ENCODE data around the gene RHOF.

The RHOF gene

GRCh38 chr12:121741743-121742142, 51.7 kb downstream of the RHOF start:
- Histone ChIP-seq H3K4me1 (ENCODE audit: insufficient read depth, low read length, severe bottlenecking) (no peaks in the 10 kb centered on the region), H3K9ac (ENCODE audit: low read length) (no peak overlapping the region), H3K27ac (ENCODE audit: low read depth, low read length, poor library complexity, severe bottlenecking) (no peak overlapping the region), H3K9me3 (ENCODE audit: low read length) (no peaks in the 10 kb centered on the region), H3F3A (ENCODE audit: insufficient read depth, low read length) (no peaks in the 10 kb centered on the region), H3K79me2 (ENCODE audit: insufficient read depth, low read length) (no peaks in the 10 kb centered on the region), H3K9me2 (ENCODE audit: low read depth, low read length) (no peaks in the 10 kb centered on the region), H3K4me2 (ENCODE audit: low read length) (no peak overlapping the region), H3K4me3 (ENCODE audit: low read depth, low read length, poor library complexity, severe bottlenecking) (no peak overlapping the region), H3K36me3 (ENCODE audit: insufficient read depth, low read length) (peaks cover 9% of the 10 kb centered on the region), H2AFZ (ENCODE audit: low read length) (no peak overlapping the region), H3K27me3 (ENCODE audit: insufficient read depth, low read length) (no peaks in the 10 kb centered on the region), H4K20me1 (ENCODE audit: insufficient read depth, low read length) (no peaks in the 10 kb centered on the region)
- no peak for TF ChIP-seq CTCF (IDR thresholded peaks at IDR 0.05; ENCODE audit: low read length)
- TF ChIP-seq EZH2 (IDR thresholded peaks at IDR 0.05; ENCODE audit: borderline replicate concordance, low read length), result no peak

GRCh38 chr12:121740847-121741246, 52.6 kb downstream of the RHOF start:
- H3K9me2 ChIP-seq (ENCODE audit: low read depth, low read length), result no peaks in the 10 kb centered on the region
- no peak overlapping the region for H2AFZ ChIP-seq (ENCODE audit: low read length)
- H3K27me3 ChIP-seq (ENCODE audit: insufficient read depth, low read length), result no peaks in the 10 kb centered on the region
- TF ChIP-seq CTCF (IDR thresholded peaks at IDR 0.05; ENCODE audit: low read length), result no peak
- no peak for TF ChIP-seq EZH2 (IDR thresholded peaks at IDR 0.05; ENCODE audit: borderline replicate concordance, low read length)
- H3K4me2 ChIP-seq (ENCODE audit: low read length), result no peak overlapping the region
- H3K79me2 ChIP-seq (ENCODE audit: insufficient read depth, low read length), result no peaks in the 10 kb centered on the region
- H3K9ac ChIP-seq (ENCODE audit: low read length), result no peak overlapping the region
- H3K9me3 ChIP-seq (ENCODE audit: low read length), result no peaks in the 10 kb centered on the region
- H3K27ac ChIP-seq (ENCODE audit: low read depth, low read length, poor library complexity, severe bottlenecking), result no peak overlapping the region
- H3F3A ChIP-seq (ENCODE audit: insufficient read depth, low read length), result no peaks in the 10 kb centered on the region
- H4K20me1 ChIP-seq (ENCODE audit: insufficient read depth, low read length), result no peaks in the 10 kb centered on the region
- H3K4me3 ChIP-seq (ENCODE audit: low read depth, low read length, poor library complexity, severe bottlenecking), result no peak overlapping the region
- H3K36me3 ChIP-seq (ENCODE audit: insufficient read depth, low read length), result peaks cover 9% of the 10 kb centered on the region
- H3K4me1 ChIP-seq (ENCODE audit: insufficient read depth, low read length, severe bottlenecking), result no peaks in the 10 kb centered on the region

GRCh38 chr12:121738340-121738858, 55.1 kb downstream of the RHOF start:
- no peaks in the 10 kb centered on the region for H3F3A ChIP-seq (ENCODE audit: insufficient read depth, low read length)
- H3K9me3 ChIP-seq (ENCODE audit: low read length), result no peaks in the 10 kb centered on the region
- H3K4me1 ChIP-seq (ENCODE audit: insufficient read depth, low read length, severe bottlenecking), result no peaks in the 10 kb centered on the region
- H4K20me1 ChIP-seq (ENCODE audit: insufficient read depth, low read length), result no peaks in the 10 kb centered on the region
- H3K4me3 ChIP-seq (ENCODE audit: low read depth, low read length, poor library complexity, severe bottlenecking), result no peak overlapping the region
- H3K27me3 ChIP-seq (ENCODE audit: insufficient read depth, low read length), result no peaks in the 10 kb centered on the region
- no peaks in the 10 kb centered on the region for H3K9me2 ChIP-seq (ENCODE audit: low read depth, low read length)
- no peak overlapping the region for H2AFZ ChIP-seq (ENCODE audit: low read length)
- no peak overlapping the region for H3K4me2 ChIP-seq (ENCODE audit: low read length)
- no peaks in the 10 kb centered on the region for H3K36me3 ChIP-seq (ENCODE audit: insufficient read depth, low read length)
- no peaks in the 10 kb centered on the region for H3K79me2 ChIP-seq (ENCODE audit: insufficient read depth, low read length)
- H3K9ac ChIP-seq (ENCODE audit: low read length), result no peak overlapping the region
- no peak overlapping the region for H3K27ac ChIP-seq (ENCODE audit: low read depth, low read length, poor library complexity, severe bottlenecking)
- TF ChIP-seq CTCF (IDR thresholded peaks at IDR 0.05; ENCODE audit: low read length), result no peak
- TF ChIP-seq EZH2 (IDR thresholded peaks at IDR 0.05; ENCODE audit: borderline replicate concordance, low read length), result no peak

Data from OCI-LY1 (cell line).